ENCODE data around the gene NPAP1. TPM values are rescaled to one million over a fixed set of nuclear protein-coding genes. Genes with fewer than 3 reads are reported as not detected.
"Not testable (repeated sequence)": the region's sequence is repeated elsewhere in the genome, so short reads cannot be mapped to it uniquely, and the experiment has no call there.

The NPAP1 gene
- not detected in 2 replicates for total RNA-seq

GRCh38 chr15:24675332-24676144 is at the start of gene NPAP1:
Gene NPAP1, plus strand, starts transcription at chr15:24675775. Its CDS starts 93 bp downstream, at chr15:24675868.
- DNase-seq (ENCODE audit: low read depth in 2 of 2) = no peak

GRCh38 chr15:24627443-24627842 is 48.1 kb upstream of the NPAP1 start:
- no peak for DNase-seq (ENCODE audit: low read depth in 2 of 2)

- no peak for DNase-seq (ENCODE audit: low read depth in 2 of 2)
Measured at GRCh38 chr15:24633082-24633481, 42.5 kb upstream of the NPAP1 start.

- DNase-seq (ENCODE audit: low read depth in 2 of 2) = not testable (repeated sequence)
Measured at GRCh38 chr15:24639412-24639811, 36.2 kb upstream of the NPAP1 start.

GRCh38 chr15:24645627-24646026 is 29.9 kb upstream of the NPAP1 start:
- DNase-seq (ENCODE audit: low read depth in 2 of 2) = no peak

GRCh38 chr15:24659622-24660021 is 16.0 kb upstream of the NPAP1 start:
- DNase-seq (ENCODE audit: low read depth in 2 of 2) = no peak

- DNase-seq (ENCODE audit: low read depth in 2 of 2) = no peak
Measured at GRCh38 chr15:24662991-24663390, 12.6 kb upstream of the NPAP1 start.

GRCh38 chr15:24676431-24676830 is 856 bp downstream of the NPAP1 start:
- DNase-seq (ENCODE audit: low read depth in 2 of 2) = no peak

GRCh38 chr15:24678485-24678884 is 2.9 kb downstream of the NPAP1 start:
- DNase-seq (ENCODE audit: low read depth in 2 of 2) = no peak

- DNase-seq (ENCODE audit: low read depth in 2 of 2) = no peak
Measured at GRCh38 chr15:24682002-24682401, 6.4 kb downstream of the NPAP1 start.

- DNase-seq (ENCODE audit: low read depth in 2 of 2) = not testable (repeated sequence)
Measured at GRCh38 chr15:24682905-24683304, 7.3 kb downstream of the NPAP1 start.

- no peak for DNase-seq (ENCODE audit: low read depth in 2 of 2)
Measured at GRCh38 chr15:24683736-24684135, 8.2 kb downstream of the NPAP1 start.

GRCh38 chr15:24684313-24684712 is 8.7 kb downstream of the NPAP1 start:
- DNase-seq (ENCODE audit: low read depth in 2 of 2) = no peak

GRCh38 chr15:24696201-24696600 is 20.6 kb downstream of the NPAP1 start:
- no peak for DNase-seq (ENCODE audit: low read depth in 2 of 2)

GRCh38 chr15:24696842-24697241 is 21.3 kb downstream of the NPAP1 start:
- DNase-seq (ENCODE audit: low read depth in 2 of 2) = no peak

GRCh38 chr15:24718289-24719082 is 42.9 kb downstream of the NPAP1 start:
- DNase-seq (ENCODE audit: low read depth in 2 of 2) = no peak

GRCh38 chr15:24729760-24730159 is 54.2 kb downstream of the NPAP1 start:
- no peak for DNase-seq (ENCODE audit: low read depth in 2 of 2)
